ENCODE results near the gene OTC. TPM values are rescaled to one million over a fixed set of nuclear protein-coding genes. Genes with fewer than 3 reads are reported as not detected.
A peak's percentile ranks its signal among the peaks of the same experiment; 100 is the strongest.

The OTC gene
- total RNA-seq, 1 experiment from 2014 or later: not detected

DNA sequence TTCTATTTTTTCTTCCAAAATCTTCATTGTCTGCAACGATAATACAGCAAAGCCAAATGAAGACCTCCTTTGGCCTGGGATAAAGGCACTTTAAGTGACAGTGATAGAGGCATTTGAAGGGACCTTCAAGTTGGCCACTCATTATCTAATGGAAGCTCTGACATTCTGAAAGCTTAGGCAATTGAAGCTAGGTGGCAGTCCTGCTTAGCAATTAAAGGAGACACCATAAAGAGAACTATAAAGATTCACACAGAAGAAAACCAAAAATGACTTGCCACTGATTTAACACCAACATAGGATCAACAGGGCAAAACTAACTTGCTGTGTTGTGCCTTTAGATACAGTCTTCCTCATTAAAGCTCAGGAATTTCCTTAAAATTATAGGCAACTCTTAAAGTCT, 105.7 kb downstream of the OTC start:
- TF ChIP-seq, protein P1, sequence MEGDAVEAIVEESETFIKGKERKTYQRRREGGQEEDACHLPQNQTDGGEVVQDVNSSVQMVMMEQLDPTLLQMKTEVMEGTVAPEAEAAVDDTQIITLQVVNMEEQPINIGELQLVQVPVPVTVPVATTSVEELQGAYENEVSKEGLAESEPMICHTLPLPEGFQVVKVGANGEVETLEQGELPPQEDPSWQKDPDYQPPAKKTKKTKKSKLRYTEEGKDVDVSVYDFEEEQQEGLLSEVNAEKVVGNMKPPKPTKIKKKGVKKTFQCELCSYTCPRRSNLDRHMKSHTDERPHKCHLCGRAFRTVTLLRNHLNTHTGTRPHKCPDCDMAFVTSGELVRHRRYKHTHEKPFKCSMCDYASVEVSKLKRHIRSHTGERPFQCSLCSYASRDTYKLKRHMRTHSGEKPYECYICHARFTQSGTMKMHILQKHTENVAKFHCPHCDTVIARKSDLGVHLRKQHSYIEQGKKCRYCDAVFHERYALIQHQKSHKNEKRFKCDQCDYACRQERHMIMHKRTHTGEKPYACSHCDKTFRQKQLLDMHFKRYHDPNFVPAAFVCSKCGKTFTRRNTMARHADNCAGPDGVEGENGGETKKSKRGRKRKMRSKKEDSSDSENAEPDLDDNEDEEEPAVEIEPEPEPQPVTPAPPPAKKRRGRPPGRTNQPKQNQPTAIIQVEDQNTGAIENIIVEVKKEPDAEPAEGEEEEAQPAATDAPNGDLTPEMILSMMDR (IDR thresholded peaks at IDR 0.05 in 2 of 3, conservative IDR thresholded peaks at IDR 0.05 in 1 of 3; ENCODE audit: borderline replicate concordance in 1 of 3, insufficient read depth in 1 of 3, low read depth in 2 of 3, low read length in 2 of 3): peak in 1 of 3 experiments; percentile 14; a peak in 1 of 6 replicates
- TF ChIP-seq CEBPB (IDR thresholded peaks at IDR 0.05; ENCODE audit: low read depth) (no peak), RAD21 (IDR thresholded peaks at IDR 0.05; ENCODE audit: low read depth) (peak; percentile 33; the same call in 1 of the 2 replicates)
- Histone ChIP-seq H3K36me3 (ENCODE audit: control insufficient read depth in 1 of 2, insufficient read depth in 2 of 2, low read length in 2 of 2) (no peaks in the 10 kb centered on the region), H3K4me2 (ENCODE audit: low read length) (no peak overlapping the region), H3K27me3 (ENCODE audit: insufficient read depth, low read length) (no peaks in the 10 kb centered on the region), H3K79me2 (ENCODE audit: insufficient read depth, low read length) (no peaks in the 10 kb centered on the region), H3K9me2 (ENCODE audit: insufficient read depth) (no peaks in the 10 kb centered on the region), H3K9ac (ENCODE audit: low read length) (no peak overlapping the region), H4K20me1 (ENCODE audit: insufficient read depth) (no peaks in the 10 kb centered on the region), H3K4me1 (ENCODE audit: control insufficient read depth in 1 of 2, insufficient read depth in 2 of 2, low read length in 2 of 2) (no peaks in the 10 kb centered on the region), H3K27ac (ENCODE audit: low read depth, low read length) (no peak overlapping the region), H3K9me3 (ENCODE audit: control insufficient read depth in 1 of 2, insufficient read depth in 1 of 2, low read depth in 1 of 2, low read length in 2 of 2) (no peaks in the 10 kb centered on the region), H3K4me3 (replicated peaks in 1 of 2; ENCODE audit: low read depth in 1 of 2, low read length in 2 of 2) (no peak overlapping the region), H2AFZ (ENCODE audit: low read depth, low read length, poor library complexity, severe bottlenecking) (no peak overlapping the region)
- intact Hi-C loops (cut with micrococcal nuclease): loop anchor here (1.0 kb wide), 1 partner anchor 196 kb away; no protein-coding TSS in a partner anchor
- RAD21 ChIA-PET (ENCODE audit: low non-redundant PET in 1 of 2, low total read pairs in 2 of 2, uncharacterized antibody in 2 of 2, unreplicated experiment in 2 of 2): no interaction called here
- CTCF ChIA-PET: interaction anchor here (1.5 kb wide), 1 partner anchor 196 kb away, joined by 3 read pairs; no protein-coding TSS in a partner anchor
- POLR2A ChIA-PET: no interaction called here
- no TSS peak for BruUV-seq (replicated peaks)
- DNase-seq (ENCODE audit: low read depth, low spot score) (no peak), ATAC-seq (no peak)

DNA sequence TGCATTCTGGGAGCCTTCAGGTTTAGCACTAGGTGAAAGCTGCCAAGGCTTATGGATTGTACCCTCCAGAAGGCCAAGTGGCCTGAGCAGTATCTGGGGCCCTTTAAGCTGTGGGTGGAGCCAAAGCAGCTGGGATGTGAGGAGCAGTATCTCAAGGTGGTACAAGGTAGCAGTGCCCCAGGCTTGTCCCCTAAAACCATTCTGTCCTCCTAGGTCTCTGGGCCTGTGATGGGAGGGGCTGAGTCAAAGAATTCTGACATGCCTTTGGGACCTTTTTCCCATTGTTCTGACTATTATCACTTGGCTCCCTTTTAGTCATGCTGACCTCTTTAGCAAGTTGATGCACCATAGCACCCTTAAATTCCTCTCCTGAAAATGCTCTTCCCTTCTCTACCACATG, 109.9 kb downstream of the OTC start:
- Histone ChIP-seq H2AFZ (ENCODE audit: low read depth, low read length, poor library complexity, severe bottlenecking) (no peak overlapping the region), H3K4me2 (ENCODE audit: low read length) (no peak overlapping the region), H3K4me3 (replicated peaks in 1 of 2; ENCODE audit: low read depth in 1 of 2, low read length in 2 of 2) (no peak overlapping the region), H3K36me3 (ENCODE audit: control insufficient read depth in 1 of 2, insufficient read depth in 2 of 2, low read length in 2 of 2) (no peaks in the 10 kb centered on the region), H3K9ac (ENCODE audit: low read length) (no peak overlapping the region), H3K27me3 (ENCODE audit: insufficient read depth, low read length) (no peaks in the 10 kb centered on the region), H3K4me1 (ENCODE audit: control insufficient read depth in 1 of 2, insufficient read depth in 2 of 2, low read length in 2 of 2) (no peaks in the 10 kb centered on the region), H3K9me3 (ENCODE audit: control insufficient read depth in 1 of 2, insufficient read depth in 1 of 2, low read depth in 1 of 2, low read length in 2 of 2) (no peaks in the 10 kb centered on the region), H3K9me2 (ENCODE audit: insufficient read depth) (no peaks in the 10 kb centered on the region), H3K79me2 (ENCODE audit: insufficient read depth, low read length) (no peaks in the 10 kb centered on the region), H4K20me1 (ENCODE audit: insufficient read depth) (no peaks in the 10 kb centered on the region), H3K27ac (ENCODE audit: low read depth, low read length) (no peak overlapping the region)
- ChIA-PET RAD21 (ENCODE audit: low non-redundant PET in 1 of 2, low total read pairs in 2 of 2, uncharacterized antibody in 2 of 2, unreplicated experiment in 2 of 2) (no interaction called here), CTCF (no interaction called here), POLR2A (no interaction called here)
- no peak for DNase-seq (ENCODE audit: low read depth, low spot score)
- intact Hi-C loops (cut with micrococcal nuclease): no loop called here
- no peak for ATAC-seq
- BruUV-seq (replicated peaks): no TSS peak
- TF ChIP-seq YY1 (IDR thresholded peaks at IDR 0.05; ENCODE audit: extremely low read depth, insufficient replicate concordance, low read depth, low read length) (no peak), ZFX (IDR thresholded peaks at IDR 0.05) (no peak), SRF (IDR thresholded peaks at IDR 0.05; ENCODE audit: low read depth) (no peak), ELF1 (IDR thresholded peaks at IDR 0.05; ENCODE audit: borderline replicate concordance, low read depth) (no peak), EZH2 (IDR thresholded peaks at IDR 0.05) (no peak), ZNF274 (IDR thresholded peaks at IDR 0.05; ENCODE audit: low read depth, low read length) (no peak), RAD21 (IDR thresholded peaks at IDR 0.05; ENCODE audit: low read depth) (no peak), TCF7L2 (IDR thresholded peaks at IDR 0.05; ENCODE audit: borderline replicate concordance, extremely low read depth, insufficient read depth, insufficient read length) (no peak), JUND (IDR thresholded peaks at IDR 0.05) (no peak), SIN3A (IDR thresholded peaks at IDR 0.05; ENCODE audit: low read depth) (no peak)
- TF ChIP-seq, protein P1 (IDR thresholded peaks at IDR 0.05 in 2 of 3, conservative IDR thresholded peaks at IDR 0.05 in 1 of 3; ENCODE audit: borderline replicate concordance in 1 of 3, insufficient read depth in 1 of 3, low read depth in 2 of 3, low read length in 2 of 3): no peak
- TF ChIP-seq, protein P2, sequence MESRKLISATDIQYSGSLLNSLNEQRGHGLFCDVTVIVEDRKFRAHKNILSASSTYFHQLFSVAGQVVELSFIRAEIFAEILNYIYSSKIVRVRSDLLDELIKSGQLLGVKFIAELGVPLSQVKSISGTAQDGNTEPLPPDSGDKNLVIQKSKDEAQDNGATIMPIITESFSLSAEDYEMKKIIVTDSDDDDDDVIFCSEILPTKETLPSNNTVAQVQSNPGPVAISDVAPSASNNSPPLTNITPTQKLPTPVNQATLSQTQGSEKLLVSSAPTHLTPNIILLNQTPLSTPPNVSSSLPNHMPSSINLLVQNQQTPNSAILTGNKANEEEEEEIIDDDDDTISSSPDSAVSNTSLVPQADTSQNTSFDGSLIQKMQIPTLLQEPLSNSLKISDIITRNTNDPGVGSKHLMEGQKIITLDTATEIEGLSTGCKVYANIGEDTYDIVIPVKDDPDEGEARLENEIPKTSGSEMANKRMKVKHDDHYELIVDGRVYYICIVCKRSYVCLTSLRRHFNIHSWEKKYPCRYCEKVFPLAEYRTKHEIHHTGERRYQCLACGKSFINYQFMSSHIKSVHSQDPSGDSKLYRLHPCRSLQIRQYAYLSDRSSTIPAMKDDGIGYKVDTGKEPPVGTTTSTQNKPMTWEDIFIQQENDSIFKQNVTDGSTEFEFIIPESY (IDR thresholded peaks at IDR 0.05; ENCODE audit: extremely low read depth, insufficient replicate concordance, low read length): no peak
- TF ChIP-seq, protein P3, sequence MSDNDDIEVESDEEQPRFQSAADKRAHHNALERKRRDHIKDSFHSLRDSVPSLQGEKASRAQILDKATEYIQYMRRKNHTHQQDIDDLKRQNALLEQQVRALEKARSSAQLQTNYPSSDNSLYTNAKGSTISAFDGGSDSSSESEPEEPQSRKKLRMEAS (IDR thresholded peaks at IDR 0.05): no peak

All from HCT116 (cell line).